WTC11 (cell line): ENCODE data around the gene MKNK2. TPM values are rescaled to one million over a fixed set of nuclear protein-coding genes. Genes with fewer than 3 reads are reported as not detected.

ENCODE experiments used
- ATAC-seq: fragments of 200-7000 bp; cut with Tn5 transposase; 2 replicates; pipeline ENCODE4 v1.10.0; 2021; ENCODE audit warnings: mild to moderate bottlenecking, moderate library complexity
- CTCF ChIA-PET: fragments of 300-600 bp; sonication (Branson Sonifier 250); formaldehyde crosslinking; loops from one replicate; lab custom pipeline; 2021; ENCODE audit warnings: antibody characterized with exemption; lab: Charles Lee
- POLR2A ChIA-PET: fragments of 350-600 bp; sonication (Branson Sonifier 250); formaldehyde crosslinking; loops from one replicate; lab custom pipeline; 2021; ENCODE audit warnings: antibody characterized with exemption; lab: Charles Lee
- DNase-seq: peaks from one replicate; pipeline ENCODE4 v3.0.0; 2021; ENCODE audit warnings: low spot score
- H3K27ac Mint-ChIP-seq: 2 replicates; pipeline ENCODE4 v1.8.0; 2021; ENCODE audit warnings: mixed read lengths
- H3K27me3 Mint-ChIP-seq: 2 replicates; pipeline ENCODE4 v1.8.0; 2021; ENCODE audit warnings: low read depth, mild to moderate bottlenecking, moderate library complexity, mixed read lengths
- H3K36me3 Mint-ChIP-seq: 2 replicates; pipeline ENCODE4 v1.8.0; 2021; ENCODE audit warnings: mixed read lengths
- H3K4me1 Mint-ChIP-seq: 2 replicates; pipeline ENCODE4 v1.8.0; 2022; ENCODE audit warnings: mixed read lengths
- H3K4me3 Mint-ChIP-seq: 2 replicates; pipeline ENCODE4 v1.8.0; 2021; ENCODE audit warnings: mild to moderate bottlenecking, moderate library complexity, mixed read lengths
- H3K9me3 Mint-ChIP-seq: 2 replicates; pipeline ENCODE4 v1.8.0; 2021; ENCODE audit warnings: mixed read lengths
- E2F1 ChIP-seq: sonication (generic); formaldehyde crosslinking; IDR thresholded peaks from 2 replicates; pipeline ENCODE4 v1.8.0; 2022; ENCODE audit warnings: mild to moderate bottlenecking, missing genetic modification reagents
- ERG ChIP-seq: fragments of 250-450 bp; sonication (Bioruptor Pico); IDR thresholded peaks from 2 replicates; pipeline ENCODE4 v1.8.0; 2021; ENCODE audit warnings: mild to moderate bottlenecking
- ESRRA ChIP-seq: sonication (generic); formaldehyde crosslinking; IDR thresholded peaks from 2 replicates; pipeline ENCODE4 v1.8.1; 2022; ENCODE audit warnings: mild to moderate bottlenecking, missing genetic modification reagents, borderline replicate concordance
- ETV6 ChIP-seq: sonication (generic); formaldehyde crosslinking; IDR thresholded peaks from 2 replicates; pipeline ENCODE4 v1.8.1; 2022; ENCODE audit warnings: mild to moderate bottlenecking, missing genetic modification reagents
- IRF1 ChIP-seq: sonication (generic); formaldehyde crosslinking; IDR thresholded peaks from 2 replicates; pipeline ENCODE4 v1.8.0; 2023; ENCODE audit warnings: missing genetic modification reagents
- IRF2 ChIP-seq: sonication (generic); formaldehyde crosslinking; IDR thresholded peaks from 2 replicates; pipeline ENCODE4 v1.8.0; 2022; ENCODE audit warnings: low read depth, missing genetic modification reagents, borderline replicate concordance
- JAZF1 ChIP-seq: fragments of 250-450 bp; sonication (Bioruptor Pico); IDR thresholded peaks from 2 replicates; pipeline ENCODE4 v1.9.0; 2021; ENCODE audit warnings: moderate library complexity, mild to moderate bottlenecking, inconsistent platforms
- NR1H2 ChIP-seq: sonication (generic); formaldehyde crosslinking; IDR thresholded peaks from 2 replicates; pipeline ENCODE4 v1.9.0; 2021; ENCODE audit warnings: mild to moderate bottlenecking, moderate library complexity, missing genetic modification reagents
- OVOL2 ChIP-seq: fragments of 250-450 bp; sonication (Bioruptor Pico); IDR thresholded peaks from 2 replicates; pipeline ENCODE4 v1.9.0; 2021; ENCODE audit warnings: mild to moderate bottlenecking, borderline replicate concordance
- SMAD4 ChIP-seq: sonication (generic); formaldehyde crosslinking; IDR thresholded peaks from 2 replicates; pipeline ENCODE4 v1.8.0; 2022; ENCODE audit warnings: mild to moderate bottlenecking, missing genetic modification reagents
- TCF7 ChIP-seq: sonication (generic); formaldehyde crosslinking; IDR thresholded peaks from 2 replicates; pipeline ENCODE4 v1.8.0; 2022; ENCODE audit warnings: mild to moderate bottlenecking, low read depth, missing genetic modification reagents, moderate library complexity
- ZBTB21 ChIP-seq: sonication (generic); formaldehyde crosslinking; IDR thresholded peaks from 2 replicates; pipeline ENCODE4 v1.8.1; 2023; ENCODE audit warnings: mild to moderate bottlenecking, missing genetic modification reagents, borderline replicate concordance
- ZNF263 ChIP-seq: sonication (generic); formaldehyde crosslinking; IDR thresholded peaks from 2 replicates; pipeline ENCODE4 v1.8.1; 2022; ENCODE audit warnings: low read depth, mild to moderate bottlenecking, moderate library complexity, missing genetic modification reagents
- ZNF317 ChIP-seq: sonication (generic); formaldehyde crosslinking; IDR thresholded peaks from 2 replicates; pipeline ENCODE4 v1.8.1; 2023; ENCODE audit warnings: low read depth, mild to moderate bottlenecking, moderate library complexity, missing genetic modification reagents, borderline replicate concordance
- ZNF396 ChIP-seq: fragments of 250-450 bp; sonication (Bioruptor Pico); IDR thresholded peaks from 2 replicates; pipeline ENCODE4 v1.8.0; 2021; ENCODE audit warnings: mild to moderate bottlenecking, moderate library complexity, borderline replicate concordance
- total RNA-seq: library from RNA; stranded (reverse); gene quantifications from 3 replicates; pipeline ENCODE4 v1.2.3, GENCODE V29; 2021
- TF ChIP-seq, protein P1 (sequence below): sonication (generic); formaldehyde crosslinking; IDR thresholded peaks from 2 replicates; pipeline ENCODE4 v1.8.0; 2023; ENCODE audit warnings: mild to moderate bottlenecking, missing genetic modification reagents
- TF ChIP-seq, protein P2 (sequence below): sonication (generic); formaldehyde crosslinking; IDR thresholded peaks from 2 replicates; pipeline ENCODE4 v1.8.1; 2022; ENCODE audit warnings: missing genetic modification reagents, borderline replicate concordance
- TF ChIP-seq, protein P3 (sequence below): sonication (generic); formaldehyde crosslinking; IDR thresholded peaks from 2 replicates; pipeline ENCODE4 v1.8.1; 2023; ENCODE audit warnings: mild to moderate bottlenecking, moderate library complexity, missing genetic modification reagents
- TF ChIP-seq, protein P4 (sequence below): fragments of 250-450 bp; sonication (Bioruptor Pico); IDR thresholded peaks from 2 replicates; pipeline ENCODE4 v1.9.0; 2021; ENCODE audit warnings: mild to moderate bottlenecking

The MKNK2 gene
- total RNA-seq, 1 experiment from 2014 or later: 165 TPM

DNA sequence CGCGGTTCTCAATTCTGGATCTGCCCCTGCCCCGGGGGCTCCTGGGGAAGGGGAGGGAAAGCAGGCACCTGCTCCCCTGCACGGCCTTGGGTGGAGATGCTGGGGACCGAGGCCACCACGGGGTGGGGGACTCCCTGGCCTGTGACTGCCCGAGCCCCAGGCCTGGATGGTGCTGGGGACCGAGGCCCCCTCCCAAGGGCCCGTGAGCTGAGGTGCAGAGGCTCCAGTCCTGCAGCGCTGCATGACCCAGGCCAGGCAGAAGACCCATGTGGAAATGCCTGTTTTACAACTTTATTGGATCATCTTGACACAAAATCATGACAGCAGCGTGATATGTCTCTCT, 49.6 kb upstream of the MKNK2 start:
- peaks cover 1% of the 10 kb centered on the region; the same call in 1 of the 2 replicates for H3K4me1 Mint-ChIP-seq
- no peaks in the 10 kb centered on the region for H3K27me3 Mint-ChIP-seq
- ChIA-PET POLR2A (no interaction called here), CTCF (no interaction called here)
- DNase-seq: no peak
- H3K36me3 Mint-ChIP-seq: peaks cover 39% of the 10 kb centered on the region
- H3K9me3 Mint-ChIP-seq: peaks cover 14% of the 10 kb centered on the region
- ATAC-seq: no peak
- no peak for TF ChIP-seq ZBTB21 (CRISPR knock-in tag)
- no peak for TF ChIP-seq ETV6 (CRISPR knock-in tag)
- TF ChIP-seq, protein P1, sequence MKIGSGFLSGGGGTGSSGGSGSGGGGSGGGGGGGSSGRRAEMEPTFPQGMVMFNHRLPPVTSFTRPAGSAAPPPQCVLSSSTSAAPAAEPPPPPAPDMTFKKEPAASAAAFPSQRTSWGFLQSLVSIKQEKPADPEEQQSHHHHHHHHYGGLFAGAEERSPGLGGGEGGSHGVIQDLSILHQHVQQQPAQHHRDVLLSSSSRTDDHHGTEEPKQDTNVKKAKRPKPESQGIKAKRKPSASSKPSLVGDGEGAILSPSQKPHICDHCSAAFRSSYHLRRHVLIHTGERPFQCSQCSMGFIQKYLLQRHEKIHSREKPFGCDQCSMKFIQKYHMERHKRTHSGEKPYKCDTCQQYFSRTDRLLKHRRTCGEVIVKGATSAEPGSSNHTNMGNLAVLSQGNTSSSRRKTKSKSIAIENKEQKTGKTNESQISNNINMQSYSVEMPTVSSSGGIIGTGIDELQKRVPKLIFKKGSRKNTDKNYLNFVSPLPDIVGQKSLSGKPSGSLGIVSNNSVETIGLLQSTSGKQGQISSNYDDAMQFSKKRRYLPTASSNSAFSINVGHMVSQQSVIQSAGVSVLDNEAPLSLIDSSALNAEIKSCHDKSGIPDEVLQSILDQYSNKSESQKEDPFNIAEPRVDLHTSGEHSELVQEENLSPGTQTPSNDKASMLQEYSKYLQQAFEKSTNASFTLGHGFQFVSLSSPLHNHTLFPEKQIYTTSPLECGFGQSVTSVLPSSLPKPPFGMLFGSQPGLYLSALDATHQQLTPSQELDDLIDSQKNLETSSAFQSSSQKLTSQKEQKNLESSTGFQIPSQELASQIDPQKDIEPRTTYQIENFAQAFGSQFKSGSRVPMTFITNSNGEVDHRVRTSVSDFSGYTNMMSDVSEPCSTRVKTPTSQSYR: no peak
- TF ChIP-seq TCF7 (CRISPR knock-in tag): no peak
- no peak for TF ChIP-seq SMAD4 (CRISPR knock-in tag)
- TF ChIP-seq IRF2 (CRISPR knock-in tag): no peak
- TF ChIP-seq, protein P2, sequence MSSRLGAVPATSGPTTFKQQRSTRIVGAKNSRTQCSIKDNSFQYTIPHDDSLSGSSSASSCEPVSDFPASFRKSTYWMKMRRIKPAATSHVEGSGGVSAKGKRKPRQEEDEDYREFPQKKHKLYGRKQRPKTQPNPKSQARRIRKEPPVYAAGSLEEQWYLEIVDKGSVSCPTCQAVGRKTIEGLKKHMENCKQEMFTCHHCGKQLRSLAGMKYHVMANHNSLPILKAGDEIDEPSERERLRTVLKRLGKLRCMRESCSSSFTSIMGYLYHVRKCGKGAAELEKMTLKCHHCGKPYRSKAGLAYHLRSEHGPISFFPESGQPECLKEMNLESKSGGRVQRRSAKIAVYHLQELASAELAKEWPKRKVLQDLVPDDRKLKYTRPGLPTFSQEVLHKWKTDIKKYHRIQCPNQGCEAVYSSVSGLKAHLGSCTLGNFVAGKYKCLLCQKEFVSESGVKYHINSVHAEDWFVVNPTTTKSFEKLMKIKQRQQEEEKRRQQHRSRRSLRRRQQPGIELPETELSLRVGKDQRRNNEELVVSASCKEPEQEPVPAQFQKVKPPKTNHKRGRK: no peak
- no peak for TF ChIP-seq ESRRA
- TF ChIP-seq ZNF263: no peak
- TF ChIP-seq ERG: no peak
- TF ChIP-seq E2F1 (CRISPR knock-in tag): no peak
- TF ChIP-seq, protein P3, sequence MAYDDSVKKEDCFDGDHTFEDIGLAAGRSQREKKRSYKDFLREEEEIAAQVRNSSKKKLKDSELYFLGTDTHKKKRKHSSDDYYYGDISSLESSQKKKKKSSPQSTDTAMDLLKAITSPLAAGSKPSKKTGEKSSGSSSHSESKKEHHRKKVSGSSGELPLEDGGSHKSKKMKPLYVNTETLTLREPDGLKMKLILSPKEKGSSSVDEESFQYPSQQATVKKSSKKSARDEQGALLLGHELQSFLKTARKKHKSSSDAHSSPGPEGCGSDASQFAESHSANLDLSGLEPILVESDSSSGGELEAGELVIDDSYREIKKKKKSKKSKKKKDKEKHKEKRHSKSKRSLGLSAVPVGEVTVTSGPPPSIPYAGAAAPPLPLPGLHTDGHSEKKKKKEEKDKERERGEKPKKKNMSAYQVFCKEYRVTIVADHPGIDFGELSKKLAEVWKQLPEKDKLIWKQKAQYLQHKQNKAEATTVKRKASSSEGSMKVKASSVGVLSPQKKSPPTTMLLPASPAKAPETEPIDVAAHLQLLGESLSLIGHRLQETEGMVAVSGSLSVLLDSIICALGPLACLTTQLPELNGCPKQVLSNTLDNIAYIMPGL (CRISPR knock-in tag): no peak
- no peak for TF ChIP-seq JAZF1
- TF ChIP-seq ZNF396 (CRISPR knock-in tag): no peak
- TF ChIP-seq, protein P4, sequence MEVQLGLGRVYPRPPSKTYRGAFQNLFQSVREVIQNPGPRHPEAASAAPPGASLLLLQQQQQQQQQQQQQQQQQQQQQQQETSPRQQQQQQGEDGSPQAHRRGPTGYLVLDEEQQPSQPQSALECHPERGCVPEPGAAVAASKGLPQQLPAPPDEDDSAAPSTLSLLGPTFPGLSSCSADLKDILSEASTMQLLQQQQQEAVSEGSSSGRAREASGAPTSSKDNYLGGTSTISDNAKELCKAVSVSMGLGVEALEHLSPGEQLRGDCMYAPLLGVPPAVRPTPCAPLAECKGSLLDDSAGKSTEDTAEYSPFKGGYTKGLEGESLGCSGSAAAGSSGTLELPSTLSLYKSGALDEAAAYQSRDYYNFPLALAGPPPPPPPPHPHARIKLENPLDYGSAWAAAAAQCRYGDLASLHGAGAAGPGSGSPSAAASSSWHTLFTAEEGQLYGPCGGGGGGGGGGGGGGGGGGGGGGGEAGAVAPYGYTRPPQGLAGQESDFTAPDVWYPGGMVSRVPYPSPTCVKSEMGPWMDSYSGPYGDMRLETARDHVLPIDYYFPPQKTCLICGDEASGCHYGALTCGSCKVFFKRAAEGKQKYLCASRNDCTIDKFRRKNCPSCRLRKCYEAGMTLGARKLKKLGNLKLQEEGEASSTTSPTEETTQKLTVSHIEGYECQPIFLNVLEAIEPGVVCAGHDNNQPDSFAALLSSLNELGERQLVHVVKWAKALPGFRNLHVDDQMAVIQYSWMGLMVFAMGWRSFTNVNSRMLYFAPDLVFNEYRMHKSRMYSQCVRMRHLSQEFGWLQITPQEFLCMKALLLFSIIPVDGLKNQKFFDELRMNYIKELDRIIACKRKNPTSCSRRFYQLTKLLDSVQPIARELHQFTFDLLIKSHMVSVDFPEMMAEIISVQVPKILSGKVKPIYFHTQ: no peak
- TF ChIP-seq ZNF317 (CRISPR knock-in tag): no peak
- TF ChIP-seq IRF1 (CRISPR knock-in tag): no peak
- no peak for TF ChIP-seq NR1H2 (CRISPR knock-in tag)
- no peak for TF ChIP-seq OVOL2 (CRISPR knock-in tag)
- no peak overlapping the region for H3K27ac Mint-ChIP-seq
- H3K4me3 Mint-ChIP-seq: no peak overlapping the region
